NCI-H82 treated with DMSO at 0.1 percent for 48 hours (cell line): Measurements from ENCODE around the gene EGFLAM.

Experiments used
- DNase-seq: peaks from one replicate; lab custom pipeline; 2025; ENCODE audit not compliant: unreplicated experiment; lab: John Stamatoyannopoulos, UW

EGFLAM gene

DNA sequence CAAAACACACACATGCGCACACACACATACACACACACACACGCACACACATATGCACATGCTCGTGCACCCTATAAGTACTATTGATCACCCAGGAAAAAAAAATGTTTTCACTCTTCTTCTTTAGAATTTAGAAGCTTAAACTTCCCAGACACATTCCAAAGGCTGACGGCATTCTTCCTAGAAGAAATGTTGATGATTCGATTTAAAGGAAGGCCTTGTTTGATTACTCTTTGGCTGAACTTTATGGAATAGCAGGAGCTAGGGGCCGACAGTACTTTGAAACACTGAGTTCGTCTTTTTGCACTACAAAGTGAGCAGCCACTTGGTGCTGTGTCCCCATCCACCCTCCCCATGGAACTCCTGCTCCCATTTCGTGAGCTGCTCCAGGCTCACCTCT lies 113.2 kb downstream of the EGFLAM start:
- DNase-seq, result no peak

GRCh38 chr5:38373743-38374142 lies 115.4 kb downstream of the EGFLAM start:
- no peak for DNase-seq

GRCh38 chr5:38375423-38375822 lies 117.1 kb downstream of the EGFLAM start:
- DNase-seq, result no peak

DNA sequence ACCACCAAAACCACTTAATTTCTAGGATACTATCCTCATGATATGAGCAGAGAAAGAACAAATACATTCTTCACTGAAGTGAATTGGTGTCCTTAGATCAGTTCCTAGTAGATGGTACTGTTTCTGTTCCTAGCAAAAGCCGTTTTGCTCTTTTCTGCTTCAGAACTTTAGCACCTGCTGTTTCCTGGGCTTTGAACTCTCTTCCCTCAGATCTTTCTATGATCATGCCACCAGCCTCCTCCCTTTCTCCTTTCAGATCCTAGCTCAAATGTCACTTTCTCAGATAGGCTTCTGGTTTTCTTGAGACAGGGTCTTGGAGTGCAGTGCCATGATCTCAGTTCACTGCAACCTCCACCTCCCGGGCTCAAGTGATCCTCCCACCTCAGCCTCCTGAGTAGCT lies 118.0 kb downstream of the EGFLAM start:
- DNase-seq, result no peak

- no peak for DNase-seq
Measured at GRCh38 chr5:38378579-38378978, 120.2 kb downstream of the EGFLAM start.

GRCh38 chr5:38379350-38379937 lies 121.1 kb downstream of the EGFLAM start:
- DNase-seq, result peak; percentile 88

- DNase-seq, result no peak
Measured at GRCh38 chr5:38380537-38380936, 122.2 kb downstream of the EGFLAM start.

DNA sequence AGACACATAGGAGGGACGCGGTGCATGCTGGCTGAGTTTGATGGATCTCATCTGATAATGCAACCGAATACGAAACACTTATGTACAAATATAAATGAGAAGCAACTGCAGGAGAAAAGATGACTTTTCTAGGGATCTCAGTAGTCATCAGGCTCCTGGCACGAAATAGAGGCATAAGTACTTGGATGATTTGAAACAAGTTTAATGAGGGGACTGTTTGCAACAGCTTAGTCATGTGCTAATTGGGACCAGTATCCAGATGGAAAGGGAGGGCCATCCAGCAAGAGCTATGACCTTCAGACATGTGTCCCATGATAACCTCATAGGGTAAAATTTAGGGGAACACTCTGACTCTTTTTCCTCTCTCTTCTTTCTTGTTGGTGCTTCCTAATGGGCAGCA lies 123.0 kb downstream of the EGFLAM start:
- DNase-seq, result peak; percentile 28

DNA sequence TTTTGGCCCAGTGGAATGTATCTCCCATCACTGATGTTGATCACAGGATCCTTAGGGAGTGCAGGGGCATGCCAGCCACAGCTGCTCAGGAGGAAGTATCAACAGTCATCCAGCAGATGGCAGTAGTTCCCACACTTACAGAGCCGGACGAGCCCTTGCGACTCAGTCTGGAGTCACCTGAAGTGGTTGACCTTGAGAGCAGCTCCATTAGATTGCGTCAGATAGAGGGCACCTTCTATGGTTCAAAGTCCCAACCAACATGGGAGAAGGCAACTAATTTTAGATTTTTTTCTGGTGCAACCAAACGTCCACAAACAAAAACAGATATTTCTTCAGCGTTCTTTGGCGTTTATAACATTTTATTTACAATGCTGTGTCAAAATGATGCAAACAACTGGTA lies 124.5 kb downstream of the EGFLAM start:
- DNase-seq, result peak; percentile 50

DNA sequence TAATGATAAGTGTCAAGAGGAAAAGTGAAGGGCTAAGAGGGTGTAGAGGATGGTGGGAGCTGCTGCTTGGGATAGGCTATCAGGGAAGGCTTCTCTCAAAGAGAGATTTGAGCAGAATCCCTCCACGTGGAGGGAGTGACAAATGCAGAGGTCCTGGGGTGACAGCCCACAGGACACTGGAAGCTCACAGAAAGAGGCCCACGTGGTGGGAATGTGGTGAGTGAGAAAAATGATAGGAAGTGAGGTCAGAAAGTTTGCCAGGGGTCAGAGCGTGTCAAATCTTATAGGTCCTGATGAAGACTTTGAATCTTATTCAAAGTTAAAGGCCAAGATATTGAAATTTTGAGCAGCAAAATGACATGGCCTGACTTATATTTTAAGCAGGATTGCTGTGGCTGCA lies 125.3 kb downstream of the EGFLAM start:
- no peak for DNase-seq

- no peak for DNase-seq
Measured at GRCh38 chr5:38384396-38384795, 126.0 kb downstream of the EGFLAM start.

GRCh38 chr5:38387161-38387560 lies 128.8 kb downstream of the EGFLAM start:
- DNase-seq, result no peak

GRCh38 chr5:38393636-38394035 lies 135.3 kb downstream of the EGFLAM start:
- no peak for DNase-seq

DNA sequence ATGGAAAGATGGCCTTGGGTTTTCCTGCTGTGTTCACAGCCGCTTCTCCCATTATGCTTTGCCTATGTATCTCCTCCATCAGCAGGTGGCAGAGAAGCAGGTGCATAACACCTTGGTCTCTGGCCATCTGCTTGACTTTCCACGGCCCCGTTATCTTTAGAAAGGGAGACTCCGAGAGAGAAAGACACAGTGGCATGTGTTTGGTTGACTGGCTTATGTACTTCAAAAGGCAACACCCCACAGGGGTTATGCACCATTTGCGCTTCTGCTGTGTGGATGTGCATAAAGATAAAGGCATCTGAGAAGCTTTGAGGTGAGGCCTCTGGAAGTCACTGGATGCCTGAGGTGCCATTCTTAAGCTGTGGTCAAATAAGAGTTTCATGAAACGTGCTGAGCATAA lies 138.4 kb downstream of the EGFLAM start:
- no peak for DNase-seq

GRCh38 chr5:38400365-38400764 lies 142.0 kb downstream of the EGFLAM start:
- no peak for DNase-seq

- no peak for DNase-seq
Measured at GRCh38 chr5:38401145-38401544, 142.8 kb downstream of the EGFLAM start.

- no peak for DNase-seq
Measured at GRCh38 chr5:38403406-38403805, 145.0 kb downstream of the EGFLAM start.

GRCh38 chr5:38403877-38404635 lies 145.7 kb downstream of the EGFLAM start:
- DNase-seq, result no peak

DNA sequence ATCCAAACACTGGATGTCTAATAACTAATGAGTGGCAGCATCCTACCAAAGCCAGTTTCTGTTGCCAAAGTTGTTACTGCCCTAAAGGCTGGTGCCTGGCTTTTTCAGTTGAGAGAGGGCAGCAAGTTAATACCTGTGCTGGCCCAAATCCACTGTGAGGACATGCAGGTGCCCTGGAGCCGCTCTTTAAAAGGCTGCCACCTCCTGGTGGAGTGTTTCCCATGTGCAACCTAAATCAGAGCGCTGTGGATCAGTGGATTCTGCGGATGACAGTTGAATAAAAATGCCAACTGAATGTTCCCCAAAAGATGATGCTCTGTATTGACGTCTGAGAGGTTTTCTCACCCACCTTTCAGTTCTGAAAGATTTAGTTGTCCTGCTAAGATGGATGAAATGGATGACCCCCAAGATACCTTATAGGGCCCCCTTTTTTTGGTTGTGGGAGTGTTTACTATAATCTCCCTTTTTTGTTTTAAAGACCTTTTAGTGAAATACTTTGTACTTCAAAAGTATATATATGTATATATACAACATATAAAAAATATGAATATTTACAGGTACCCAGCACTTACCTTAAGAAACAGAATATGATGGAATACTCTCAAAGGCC lies 146.4 kb downstream of the EGFLAM start:
- DNase-seq, result no peak

GRCh38 chr5:38408446-38409198 lies 150.3 kb downstream of the EGFLAM start:
- no peak for DNase-seq

DNA sequence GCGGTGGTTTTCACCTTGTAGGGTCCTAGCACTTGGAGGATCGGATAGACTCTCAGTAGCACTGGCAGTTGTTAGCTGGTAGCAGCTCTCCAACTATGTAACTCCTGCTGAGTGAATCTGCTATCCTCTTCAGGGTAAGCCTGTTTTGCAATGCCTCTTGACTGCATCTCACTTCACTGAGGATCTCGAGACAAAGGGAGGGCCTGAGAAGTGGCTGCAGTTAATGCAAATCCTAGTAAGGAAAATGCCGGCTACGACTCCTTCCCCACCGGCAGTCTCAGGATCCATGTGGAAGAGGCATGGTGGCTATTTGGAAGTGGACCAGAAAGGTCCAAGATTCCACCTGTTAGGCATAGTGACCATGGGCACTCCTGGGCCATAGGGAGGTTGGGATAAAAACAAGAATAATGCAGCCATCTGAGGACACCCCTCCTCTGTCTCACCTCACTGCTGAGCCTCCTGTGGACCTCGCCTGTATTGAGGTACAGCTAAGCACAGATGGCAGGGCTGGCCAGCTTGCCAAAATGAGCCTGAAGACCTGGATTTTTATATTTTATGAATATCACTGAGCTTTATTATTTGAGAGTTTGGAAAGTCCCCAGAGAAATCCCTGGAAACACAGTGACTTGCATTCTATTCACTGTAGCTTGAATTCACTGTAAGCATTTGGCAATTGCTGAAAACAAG lies 152.1 kb downstream of the EGFLAM start:
- no peak for DNase-seq
